Retinal pigment epithelial cell (primary cell): ENCODE measurements around the gene BACH2.

Experiments
- DNase-seq: peaks from one replicate; pipeline ENCODE4 v3.0.0-alpha.2; 2010; ENCODE audit warnings: low read depth
- H3K4me3 ChIP-seq: 2 replicates; pipeline ENCODE4 v1.5.1; 2011; ENCODE audit warnings: mild to moderate bottlenecking, low read length, control low read depth, moderate library complexity
- TF ChIP-seq, protein P1 (sequence below): conservative IDR thresholded peaks from 2 replicates; pipeline ENCODE4 v1.5.1; 2011; ENCODE audit warnings: low read depth, low read length, control low read depth, inconsistent platforms

BACH2 gene

DNA sequence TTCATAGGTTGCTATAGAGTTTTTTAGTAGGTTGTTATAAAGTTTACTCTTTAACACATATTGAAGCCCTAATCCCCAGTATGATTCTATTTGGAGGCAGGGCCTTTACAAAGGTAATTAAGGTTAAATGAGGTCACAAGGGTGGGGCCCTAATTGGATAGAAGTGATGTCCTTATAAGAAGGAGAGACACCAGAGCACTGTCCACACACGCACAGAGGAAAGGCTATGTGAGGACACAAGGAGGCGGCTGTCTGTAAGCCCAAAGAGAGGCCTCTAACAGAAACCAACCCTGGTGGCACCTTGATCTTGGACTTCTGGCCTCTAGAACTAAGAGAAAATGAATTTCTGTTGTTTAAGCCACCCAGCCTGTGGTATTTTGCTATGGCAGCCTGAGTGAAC lies 303.8 kb downstream of the BACH2 start:
- TF ChIP-seq, protein P1, sequence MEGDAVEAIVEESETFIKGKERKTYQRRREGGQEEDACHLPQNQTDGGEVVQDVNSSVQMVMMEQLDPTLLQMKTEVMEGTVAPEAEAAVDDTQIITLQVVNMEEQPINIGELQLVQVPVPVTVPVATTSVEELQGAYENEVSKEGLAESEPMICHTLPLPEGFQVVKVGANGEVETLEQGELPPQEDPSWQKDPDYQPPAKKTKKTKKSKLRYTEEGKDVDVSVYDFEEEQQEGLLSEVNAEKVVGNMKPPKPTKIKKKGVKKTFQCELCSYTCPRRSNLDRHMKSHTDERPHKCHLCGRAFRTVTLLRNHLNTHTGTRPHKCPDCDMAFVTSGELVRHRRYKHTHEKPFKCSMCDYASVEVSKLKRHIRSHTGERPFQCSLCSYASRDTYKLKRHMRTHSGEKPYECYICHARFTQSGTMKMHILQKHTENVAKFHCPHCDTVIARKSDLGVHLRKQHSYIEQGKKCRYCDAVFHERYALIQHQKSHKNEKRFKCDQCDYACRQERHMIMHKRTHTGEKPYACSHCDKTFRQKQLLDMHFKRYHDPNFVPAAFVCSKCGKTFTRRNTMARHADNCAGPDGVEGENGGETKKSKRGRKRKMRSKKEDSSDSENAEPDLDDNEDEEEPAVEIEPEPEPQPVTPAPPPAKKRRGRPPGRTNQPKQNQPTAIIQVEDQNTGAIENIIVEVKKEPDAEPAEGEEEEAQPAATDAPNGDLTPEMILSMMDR = no peak
- DNase-seq = no peak
- H3K4me3 ChIP-seq = no peak overlapping the region

DNA sequence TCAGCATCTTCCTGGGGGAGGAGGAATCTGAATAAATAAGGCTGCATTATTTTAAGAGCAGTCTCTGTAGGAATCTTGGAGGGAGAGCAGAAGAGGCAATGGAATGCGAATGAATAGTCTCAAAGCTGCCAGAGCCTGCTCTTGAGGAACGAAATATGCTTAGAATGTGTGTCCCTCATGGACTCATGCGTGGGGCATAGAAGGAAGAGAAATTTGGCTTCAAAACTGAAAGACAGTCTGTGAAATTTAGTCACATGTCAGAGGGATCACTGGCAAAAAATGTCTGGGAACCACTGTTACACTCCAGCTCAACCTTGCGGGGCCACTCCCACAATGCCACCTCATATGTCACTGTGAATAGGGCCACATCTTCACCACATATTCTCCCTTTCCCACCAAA lies 306.9 kb downstream of the BACH2 start:
- DNase-seq = no peak
- no peak overlapping the region for H3K4me3 ChIP-seq
- TF ChIP-seq, protein P1 = no peak

DNA sequence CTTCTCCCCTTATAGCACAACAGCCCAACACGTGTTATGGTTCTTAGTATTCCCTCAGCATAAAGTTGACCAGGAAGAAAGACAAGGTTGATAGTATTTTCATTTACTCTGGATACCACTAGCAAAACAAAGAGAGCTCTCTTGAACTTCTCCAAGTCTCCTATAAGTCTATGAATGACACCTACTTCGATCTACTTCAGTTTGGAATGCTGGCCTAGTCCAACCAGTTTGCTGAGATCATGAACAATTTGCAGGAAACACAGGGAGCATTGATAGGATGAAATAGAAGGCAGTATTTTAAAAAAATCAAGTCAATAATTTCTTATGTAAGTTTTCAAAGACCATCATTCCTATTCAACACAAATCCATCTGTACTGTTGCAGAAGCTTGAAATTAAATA lies 308.8 kb downstream of the BACH2 start:
- no peak overlapping the region for H3K4me3 ChIP-seq
- TF ChIP-seq, protein P1 = no peak
- no peak for DNase-seq

DNA sequence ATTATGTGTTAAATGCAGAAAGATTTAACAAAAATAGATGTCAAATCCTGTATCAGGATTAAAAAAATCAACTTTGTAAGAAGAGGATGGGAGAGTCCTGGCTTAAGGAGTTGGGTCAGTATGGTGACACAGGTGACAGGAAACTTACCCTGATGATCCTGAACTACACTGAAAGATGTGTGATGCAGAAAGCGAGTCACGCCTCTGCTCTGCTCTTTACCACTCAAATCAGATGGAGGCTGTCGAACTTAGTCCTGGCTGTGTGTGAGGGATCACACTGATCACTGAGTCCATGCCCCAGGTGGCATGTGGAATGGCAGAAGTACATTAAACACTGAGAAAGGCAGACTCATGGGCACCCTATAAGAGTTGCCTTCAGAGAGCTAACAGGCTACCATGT lies 309.5 kb downstream of the BACH2 start:
- TF ChIP-seq, protein P1 = no peak
- DNase-seq = no peak
- H3K4me3 ChIP-seq = no peak overlapping the region

DNA sequence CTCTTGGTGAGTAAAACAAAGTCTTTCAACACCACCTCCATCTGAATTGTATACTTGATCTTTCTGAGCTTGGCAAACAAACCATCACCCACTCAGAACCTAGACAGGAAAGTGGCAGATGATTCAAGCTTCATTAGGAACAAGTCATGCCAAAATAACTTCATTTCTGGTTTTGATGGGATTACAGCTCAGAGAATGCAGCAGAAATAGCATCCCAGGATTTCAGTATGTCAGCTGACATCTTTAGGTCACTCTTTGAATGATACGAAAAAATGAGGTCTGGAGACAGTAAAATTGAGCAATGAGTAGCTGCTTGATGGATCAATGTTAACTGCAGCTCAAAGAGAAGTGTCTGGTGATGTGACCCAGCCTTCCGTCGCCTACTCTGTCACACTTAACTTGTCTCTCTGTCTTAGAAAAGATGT lies 310.0 kb downstream of the BACH2 start:
- DNase-seq = no peak
- TF ChIP-seq, protein P1 = no peak
- no peak overlapping the region for H3K4me3 ChIP-seq

DNA sequence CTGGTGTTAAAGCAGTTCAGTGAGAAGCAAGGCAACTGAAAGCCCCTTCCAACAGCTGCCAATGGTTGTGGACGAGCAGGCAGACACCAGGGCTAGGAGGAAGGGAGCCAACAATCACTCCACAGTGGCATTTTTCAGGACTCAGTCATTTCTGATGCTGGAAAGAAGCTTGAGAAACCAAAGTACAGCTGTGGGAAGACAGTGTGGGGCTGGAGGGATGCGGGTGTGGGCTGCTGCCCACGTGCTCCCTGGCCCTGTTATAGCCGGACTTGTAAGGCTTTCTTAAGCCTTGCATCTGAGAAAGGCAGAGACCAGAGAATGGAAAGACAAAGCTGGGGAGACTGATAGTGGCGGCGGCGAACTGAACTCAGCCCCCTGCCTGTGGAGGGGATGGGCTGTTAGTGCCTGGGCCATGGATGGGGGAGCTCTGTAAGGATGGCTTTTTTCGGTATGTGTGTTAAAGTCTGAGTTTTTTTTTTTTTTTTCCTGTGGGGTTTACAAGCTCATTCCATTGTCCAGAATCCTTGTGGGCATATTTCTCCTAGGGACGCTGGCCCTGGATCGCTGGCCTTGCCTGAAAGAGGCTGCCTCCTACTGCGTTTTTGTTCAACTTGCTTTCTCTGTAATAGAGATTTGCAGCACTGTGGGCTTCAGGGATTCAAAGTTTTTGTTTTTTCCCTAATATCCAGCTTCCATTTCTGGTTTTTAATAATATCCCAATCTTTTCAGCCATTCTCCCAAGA lies 310.7 kb downstream of the BACH2 start:
- H3K4me3 ChIP-seq = no peak overlapping the region
- no peak for DNase-seq

More for the DNA sequence above, 310.7 kb downstream of the BACH2 start:
- TF ChIP-seq, protein P1 = no peak
